Mucosa of descending colon (tissue), 3 donors: ENCODE measurements around the gene ERBB3. TPM values are rescaled to one million over a fixed set of nuclear protein-coding genes. Genes with fewer than 3 reads are reported as not detected.

Experiments used
- ATAC-seq: fragments of 200-7000 bp; cut with Tn5 transposase; one replicate; pipeline ENCODE4 v1.9.1; 2020; ENCODE audit warnings: mild to moderate bottlenecking, moderate library complexity
- DNase-seq, 3 donors: peaks; one replicate each; pipeline ENCODE4 v3.0.0-alpha.2; 2020
- H3K36me3 ChIP-seq: fragments of 200-600 bp; one replicate; pipeline ENCODE4 v1.8.0; 2021; ENCODE audit warnings: low read depth, mild to moderate bottlenecking
- H3K4me1 ChIP-seq: fragments of 200-600 bp; one replicate; pipeline ENCODE4 v1.8.0; 2021; ENCODE audit warnings: low read depth, mild to moderate bottlenecking
- H3K4me3 ChIP-seq: fragments of 200-600 bp; one replicate; pipeline ENCODE4 v1.8.0; 2021; ENCODE audit warnings: mild to moderate bottlenecking
- H3K9me3 ChIP-seq: fragments of 200-600 bp; one replicate; pipeline ENCODE4 v1.8.0; 2021; ENCODE audit warnings: mild to moderate bottlenecking
- CTCF ChIP-seq: fragments of 200-600 bp; IDR thresholded peaks from one replicate; pipeline ENCODE4 v1.8.0; 2022; ENCODE audit warnings: antibody characterized with exemption, mild to moderate bottlenecking
- intact Hi-C, 2 donors: fragments of 100-400 bp; cut with DNase I in 1 of 2; cut with micrococcal nuclease in 1 of 2; formaldehyde crosslinking; loops; one replicate each; pipeline versions ENCODE4 v1.11.0 to v1.11.1; 2022; cut with DNase I, micrococcal nuclease
- total RNA-seq, 3 donors: library from RNA; stranded (reverse); fragmentation: NEBNext Ultra II Directional in 2 of 3; extraction: Animal tissue kit (Norgen Biotek cat#: 25700) in 2 of 3; gene quantifications; one replicate each; pipeline versions ENCODE4 v1.2.1 to v1.2.4, GENCODE V29; 2021 to 2023
- donor health status: DM: no; HTN: no; CAD: no; lungs with moderate emphysema.
- donor health status: DM: no; HTN: no; CAD: no.
- donor health status: DM: no; HTN: yes; CAD: no.

ERBB3 gene
- total RNA-seq, 3 donors from 2014 or later, result 136 to 423 (median 212) TPM

- no peaks in the 10 kb centered on the region for H3K9me3 ChIP-seq
- no peaks in the 10 kb centered on the region for H3K36me3 ChIP-seq
- H3K4me3 ChIP-seq, result no peak overlapping the region
- intact Hi-C loops, result no loop called here
- H3K4me1 ChIP-seq, result peaks cover 14% of the 10 kb centered on the region
- ATAC-seq (peak; percentile 77), DNase-seq (peak in 2 of 3 donors; percentile 63)
- TF ChIP-seq CTCF, result no peak
Measured at GRCh38 chr12:56143870-56144269, 63.9 kb downstream of the ERBB3 start.

- TF ChIP-seq CTCF, result no peak
Measured at GRCh38 chr12:56145217-56145616, 65.3 kb downstream of the ERBB3 start.

GRCh38 chr12:56146492-56147460 is 66.8 kb downstream of the ERBB3 start:
- ATAC-seq, result peak; percentile 87
- H3K4me1 ChIP-seq, result peaks cover 18% of the 10 kb centered on the region

More at GRCh38 chr12:56145217-56145616, 65.3 kb downstream of the ERBB3 start:
- no peak for ATAC-seq
- peaks cover 14% of the 10 kb centered on the region for H3K4me1 ChIP-seq
- H3K36me3 ChIP-seq, result no peaks in the 10 kb centered on the region
- no peak for DNase-seq
- intact Hi-C loops, result no loop called here
- H3K9me3 ChIP-seq, result no peaks in the 10 kb centered on the region
- no peak overlapping the region for H3K4me3 ChIP-seq

GRCh38 chr12:56150563-56150962 is 70.6 kb downstream of the ERBB3 start:
- Histone ChIP-seq H3K9me3 (no peaks in the 10 kb centered on the region), H3K36me3 (no peaks in the 10 kb centered on the region), H3K4me3 (no peak overlapping the region), H3K4me1 (peaks cover 25% of the 10 kb centered on the region)
- intact Hi-C loops, result no loop called here
- DNase-seq, result no peak
- no peak for TF ChIP-seq CTCF
- ATAC-seq, result no peak

More at GRCh38 chr12:56146492-56147460, 66.8 kb downstream of the ERBB3 start:
- Histone ChIP-seq H3K4me3 (no peak overlapping the region), H3K9me3 (no peaks in the 10 kb centered on the region), H3K36me3 (no peaks in the 10 kb centered on the region)
- DNase-seq, result peak in 2 of 3 donors; percentile 39 to 71
- no peak for TF ChIP-seq CTCF
- intact Hi-C loops, result no loop called here

GRCh38 chr12:56151672-56152131 is 71.7 kb downstream of the ERBB3 start:
- DNase-seq (peak; percentile 83), ATAC-seq (peak; percentile 74)
- intact Hi-C loops, result no loop called here
- Histone ChIP-seq H3K36me3 (no peaks in the 10 kb centered on the region), H3K4me3 (peak overlapping the region; percentile 29), H3K4me1 (peaks cover 19% of the 10 kb centered on the region), H3K9me3 (no peaks in the 10 kb centered on the region)
- peak; percentile 45 for TF ChIP-seq CTCF
